ENCODE measurements around the gene RAPGEFL1. TPM values are rescaled to one million over a fixed set of nuclear protein-coding genes. Genes with fewer than 3 reads are reported as not detected.

The RAPGEFL1 gene
- total and polyA plus RNA-seq, 4 donors: 4.6 to 9.4 (median 8.8) TPM

DNA sequence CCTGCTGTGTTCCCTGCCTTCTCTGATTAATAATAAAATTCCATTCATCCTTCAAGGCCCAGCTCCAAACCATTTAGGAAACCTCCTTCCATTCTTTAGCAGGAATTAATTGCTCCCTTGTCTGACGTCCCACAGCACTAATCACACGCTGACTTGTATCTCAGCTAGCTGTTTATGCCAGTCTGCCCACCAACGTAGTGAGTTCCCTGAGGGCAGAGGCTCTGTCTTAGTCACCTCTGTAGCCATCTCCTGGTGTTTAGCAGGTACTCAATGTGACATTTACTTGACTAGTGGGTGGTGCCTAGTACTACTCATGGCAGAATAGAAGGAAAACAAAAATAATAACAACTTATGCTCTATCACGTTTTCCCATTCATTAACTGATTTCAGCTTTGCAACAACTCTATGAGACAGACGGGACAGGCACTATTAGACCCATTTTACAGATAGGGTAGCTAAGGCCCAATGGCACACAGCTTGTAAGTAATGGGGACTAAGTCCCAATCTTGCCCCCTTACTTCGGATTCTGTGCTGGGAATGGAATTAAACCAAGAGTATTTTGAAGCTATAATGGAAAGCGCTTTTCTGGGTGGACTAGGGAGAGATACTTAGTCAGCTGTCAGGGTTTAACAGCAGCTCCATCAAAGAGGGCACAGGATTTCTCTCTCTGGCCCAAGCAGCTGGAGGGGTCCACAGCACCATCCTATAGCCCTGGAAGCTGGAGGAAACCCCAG lies 40.9 kb downstream of the RAPGEFL1 start:
- Histone ChIP-seq H3K4me3 (no peak overlapping the region), H3K27ac (ENCODE audit: low read depth in 1 of 2, low read length in 1 of 2) (no peak overlapping the region), H3K36me3 (ENCODE audit: control insufficient read depth in 4 of 4, insufficient read depth in 4 of 4, low read length in 4 of 4) (peaks cover 0 to 1% (median 0%) of the 10 kb centered on the region in 4 donors), H3K9me3 (ENCODE audit: control insufficient read depth in 4 of 4, insufficient read depth in 3 of 4, low read length in 3 of 4) (no peaks in the 10 kb centered on the region), H3K27me3 (ENCODE audit: control insufficient read depth in 3 of 3, insufficient read depth in 3 of 3, low read length in 2 of 3) (no peaks in the 10 kb centered on the region), H3K4me1 (ENCODE audit: control insufficient read depth in 5 of 5, insufficient read depth in 5 of 5, low read length in 5 of 5) (peaks cover 0 to 9% (median 3%) of the 10 kb centered on the region in 5 donors), H3K9ac (ENCODE audit: insufficient read depth in 1 of 2, low read length in 2 of 2) (no peak overlapping the region)
- 84% methylated on average over 7 of the region's 7 CpGs for WGBS, 2 donors
- ATAC-seq (ENCODE audit: insufficient read depth, low FRiP score) (no peak), DNase-seq (no peak)
- TF ChIP-seq, protein P1, sequence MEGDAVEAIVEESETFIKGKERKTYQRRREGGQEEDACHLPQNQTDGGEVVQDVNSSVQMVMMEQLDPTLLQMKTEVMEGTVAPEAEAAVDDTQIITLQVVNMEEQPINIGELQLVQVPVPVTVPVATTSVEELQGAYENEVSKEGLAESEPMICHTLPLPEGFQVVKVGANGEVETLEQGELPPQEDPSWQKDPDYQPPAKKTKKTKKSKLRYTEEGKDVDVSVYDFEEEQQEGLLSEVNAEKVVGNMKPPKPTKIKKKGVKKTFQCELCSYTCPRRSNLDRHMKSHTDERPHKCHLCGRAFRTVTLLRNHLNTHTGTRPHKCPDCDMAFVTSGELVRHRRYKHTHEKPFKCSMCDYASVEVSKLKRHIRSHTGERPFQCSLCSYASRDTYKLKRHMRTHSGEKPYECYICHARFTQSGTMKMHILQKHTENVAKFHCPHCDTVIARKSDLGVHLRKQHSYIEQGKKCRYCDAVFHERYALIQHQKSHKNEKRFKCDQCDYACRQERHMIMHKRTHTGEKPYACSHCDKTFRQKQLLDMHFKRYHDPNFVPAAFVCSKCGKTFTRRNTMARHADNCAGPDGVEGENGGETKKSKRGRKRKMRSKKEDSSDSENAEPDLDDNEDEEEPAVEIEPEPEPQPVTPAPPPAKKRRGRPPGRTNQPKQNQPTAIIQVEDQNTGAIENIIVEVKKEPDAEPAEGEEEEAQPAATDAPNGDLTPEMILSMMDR (IDR thresholded peaks at IDR 0.05; ENCODE audit: control extremely low read depth, extremely low read depth): no peak

DNA sequence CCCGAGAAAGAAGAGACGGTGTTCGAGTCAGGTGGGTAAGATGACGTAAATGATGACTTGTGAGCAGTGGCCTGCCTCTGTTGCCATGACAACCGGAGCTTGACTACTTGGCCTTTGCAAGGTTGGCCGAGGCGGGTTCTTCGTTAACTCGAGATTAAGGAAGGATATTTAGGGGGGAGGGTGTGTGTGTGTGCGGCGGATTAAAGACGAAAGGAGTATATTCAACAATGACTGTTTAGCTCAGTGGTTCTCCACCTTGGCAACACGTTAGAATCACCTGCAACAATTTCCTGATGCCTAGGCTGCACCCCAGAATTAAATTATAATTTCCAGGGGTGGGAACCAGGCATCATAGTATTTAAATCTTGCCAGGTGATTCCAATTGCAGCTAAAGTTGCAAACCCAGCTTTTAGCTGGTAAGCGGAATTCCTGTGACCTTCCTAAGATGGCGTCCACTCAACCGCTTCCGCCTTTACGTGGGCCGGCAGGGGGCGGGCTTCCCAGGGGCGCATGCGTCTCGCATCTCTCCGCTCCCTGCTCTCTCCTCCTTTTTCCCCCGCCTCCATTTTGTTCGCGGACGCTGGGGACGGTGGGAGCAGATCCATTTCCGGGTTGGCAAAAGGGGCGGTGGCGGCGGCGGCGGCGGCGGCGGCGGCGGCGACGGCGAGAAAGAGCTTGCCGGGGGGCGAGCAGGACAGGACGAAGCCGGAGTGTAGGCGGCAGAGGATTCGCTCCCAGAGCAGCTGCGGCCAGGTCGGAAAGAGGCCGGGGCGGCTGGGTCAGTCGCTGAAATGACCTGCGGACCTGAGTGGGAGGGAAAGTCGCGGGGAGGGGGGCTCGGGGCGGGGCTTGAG lies 41.7 kb downstream of the RAPGEFL1 start, which contains the start of gene WIPF2:
Gene WIPF2, plus strand, starts transcription at position 565 of the 854 bp plus-strand sequence. CDS start 37,156 bp downstream, outside the sequence.
- Histone ChIP-seq H3K9ac (ENCODE audit: insufficient read depth in 1 of 2, low read length in 2 of 2) (peak within 1 kb of the TSS; percentile 65 to 82), H3K27ac (ENCODE audit: low read depth in 1 of 2, low read length in 1 of 2) (peak within 1 kb of the TSS; percentile 92 to 98), H3K4me1 (ENCODE audit: control insufficient read depth in 5 of 5, insufficient read depth in 5 of 5, low read length in 5 of 5) (peaks cover 0 to 9% (median 3%) of the 10 kb centered on the region in 5 donors), H3K9me3 (ENCODE audit: control insufficient read depth in 4 of 4, insufficient read depth in 3 of 4, low read length in 3 of 4) (no peaks in the 10 kb centered on the region), H3K27me3 (ENCODE audit: control insufficient read depth in 3 of 3, insufficient read depth in 3 of 3, low read length in 2 of 3) (no peaks in the 10 kb centered on the region), H3K36me3 (ENCODE audit: control insufficient read depth in 4 of 4, insufficient read depth in 4 of 4, low read length in 4 of 4) (peaks cover 0 to 1% (median 0%) of the 10 kb centered on the region in 4 donors), H3K4me3 (peak within 1 kb of the TSS; percentile 84)
- peak; percentile 98 to 99 (median 99) for DNase-seq
- TF ChIP-seq, protein P1 (IDR thresholded peaks at IDR 0.05; ENCODE audit: control extremely low read depth, extremely low read depth): peak; percentile 59
- WGBS, 2 donors: 1 to 2% methylated on average over 56 to 59 of the region's 59 CpGs
- peak; percentile 99 for ATAC-seq (ENCODE audit: insufficient read depth, low FRiP score)

DNA sequence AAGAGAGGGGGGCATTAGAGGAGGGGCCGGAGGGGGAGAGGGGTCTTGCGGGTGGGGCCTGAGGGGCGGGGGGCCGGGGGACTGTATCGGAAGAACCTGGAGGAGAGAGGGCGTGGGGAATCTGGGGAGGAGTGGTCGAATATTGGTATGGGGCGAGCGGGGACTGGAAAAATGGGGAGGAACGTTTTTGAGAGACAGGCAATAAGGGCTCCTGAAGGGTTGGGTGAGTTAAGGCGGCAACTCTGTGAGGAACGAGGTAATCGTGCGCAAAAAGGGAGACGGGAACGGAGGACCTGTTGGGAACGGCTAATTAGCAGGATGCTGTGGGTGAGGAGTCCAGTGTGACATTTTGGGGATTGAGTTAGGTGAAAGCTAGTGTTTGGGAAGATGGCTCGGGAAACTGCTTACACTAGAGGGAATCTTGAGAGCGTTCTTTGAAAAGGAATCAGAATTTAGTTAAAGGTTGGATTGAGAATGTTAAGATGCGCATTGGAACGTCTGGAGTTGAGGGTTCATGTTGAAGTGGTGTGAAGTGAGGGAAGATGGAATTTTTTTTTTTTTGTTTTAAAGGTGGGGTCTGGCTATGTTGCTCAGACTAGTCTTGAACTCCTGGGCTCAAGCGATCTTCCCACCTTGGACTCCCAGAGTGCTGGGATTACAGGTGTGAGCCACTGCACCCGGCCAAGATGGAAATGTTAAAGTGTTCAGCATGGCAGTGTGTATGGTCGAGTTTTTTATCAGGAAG lies 42.5 kb downstream of the RAPGEFL1 start:
- peaks cover 0 to 1% (median 0%) of the 10 kb centered on the region in 4 donors for H3K36me3 ChIP-seq (ENCODE audit: control insufficient read depth in 4 of 4, insufficient read depth in 4 of 4, low read length in 4 of 4)
- WGBS, 2 donors: 2% methylated on average over 24 of the region's 24 CpGs
- peak overlapping the region; percentile 79 to 92 for H3K27ac ChIP-seq (ENCODE audit: low read depth in 1 of 2, low read length in 1 of 2)
- H3K9me3 ChIP-seq (ENCODE audit: control insufficient read depth in 4 of 4, insufficient read depth in 3 of 4, low read length in 3 of 4): no peaks in the 10 kb centered on the region
- peak overlapping the region; percentile 55 for H3K4me3 ChIP-seq
- TF ChIP-seq, protein P1 (IDR thresholded peaks at IDR 0.05; ENCODE audit: control extremely low read depth, extremely low read depth): no peak
- ATAC-seq (ENCODE audit: insufficient read depth, low FRiP score) (peak; percentile 36), DNase-seq (peak in 2 of 3 donors; percentile 85 to 86)
- peak overlapping the region; percentile 65 to 72 for H3K9ac ChIP-seq (ENCODE audit: insufficient read depth in 1 of 2, low read length in 2 of 2)
- H3K27me3 ChIP-seq (ENCODE audit: control insufficient read depth in 3 of 3, insufficient read depth in 3 of 3, low read length in 2 of 3): no peaks in the 10 kb centered on the region
- peaks cover 0 to 9% (median 5%) of the 10 kb centered on the region in 5 donors for H3K4me1 ChIP-seq (ENCODE audit: control insufficient read depth in 5 of 5, insufficient read depth in 5 of 5, low read length in 5 of 5)

Data from lung (tissue), 12 donors.